Stimulated activated CD4-positive, alpha-beta T cell treated with anti-CD3 and anti-CD28 coated beads, Interleukin-4, amount 100 ng/mL, for 4 hours (primary cell): Measurements from ENCODE around the gene TMEM69.
A peak's percentile ranks its signal among the peaks of the same experiment; 100 is the strongest.
"Not testable (repeated sequence)": the region's sequence is repeated elsewhere in the genome, so short reads cannot be mapped to it uniquely, and the experiment has no call there.

Experiments
- DNase-seq, 2 experiments: peaks; one replicate each; pipeline ENCODE4 v3.0.0-alpha.2; 2020

Gene TMEM69

GRCh38 chr1:45678489-45678888, 9.5 kb upstream of the TMEM69 start:
- DNase-seq, result no peak

GRCh38 chr1:45679123-45679522, 8.9 kb upstream of the TMEM69 start:
- no peak for DNase-seq

GRCh38 chr1:45682942-45683341, 5.0 kb upstream of the TMEM69 start:
- DNase-seq, result no peak

- no peak for DNase-seq
These were observed 3.6 kb upstream of the TMEM69 start for GRCh38 chr1:45684402-45684801.

GRCh38 chr1:45685308-45686014, 2.5 kb upstream of the TMEM69 start:
- no peak for DNase-seq

DNA sequence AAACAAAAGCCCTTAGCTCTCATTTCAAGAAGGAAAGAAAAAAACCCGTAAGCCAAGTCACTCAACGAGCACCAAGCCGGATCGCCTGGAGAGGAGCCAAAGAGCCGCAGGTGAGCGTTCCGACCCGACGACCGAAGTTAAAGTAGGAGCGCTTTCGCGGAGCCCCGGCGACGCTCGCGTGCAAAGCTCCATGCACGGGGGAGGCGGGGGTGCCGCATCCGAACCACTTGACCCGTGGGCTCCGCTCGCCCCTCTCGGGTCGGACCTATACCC, 2.0 kb upstream of the TMEM69 start:
- peak; percentile 51 to 58 for DNase-seq

- DNase-seq, result peak; percentile 95 to 97
These were observed 1.5 kb upstream of the TMEM69 start, which contains the start of gene GPBP1L1 for GRCh38 chr1:45686288-45687013. Gene GPBP1L1 (minus strand): TSS chr1:45686533. CDS start chr1:45659087, 27,446 bp downstream.

DNA sequence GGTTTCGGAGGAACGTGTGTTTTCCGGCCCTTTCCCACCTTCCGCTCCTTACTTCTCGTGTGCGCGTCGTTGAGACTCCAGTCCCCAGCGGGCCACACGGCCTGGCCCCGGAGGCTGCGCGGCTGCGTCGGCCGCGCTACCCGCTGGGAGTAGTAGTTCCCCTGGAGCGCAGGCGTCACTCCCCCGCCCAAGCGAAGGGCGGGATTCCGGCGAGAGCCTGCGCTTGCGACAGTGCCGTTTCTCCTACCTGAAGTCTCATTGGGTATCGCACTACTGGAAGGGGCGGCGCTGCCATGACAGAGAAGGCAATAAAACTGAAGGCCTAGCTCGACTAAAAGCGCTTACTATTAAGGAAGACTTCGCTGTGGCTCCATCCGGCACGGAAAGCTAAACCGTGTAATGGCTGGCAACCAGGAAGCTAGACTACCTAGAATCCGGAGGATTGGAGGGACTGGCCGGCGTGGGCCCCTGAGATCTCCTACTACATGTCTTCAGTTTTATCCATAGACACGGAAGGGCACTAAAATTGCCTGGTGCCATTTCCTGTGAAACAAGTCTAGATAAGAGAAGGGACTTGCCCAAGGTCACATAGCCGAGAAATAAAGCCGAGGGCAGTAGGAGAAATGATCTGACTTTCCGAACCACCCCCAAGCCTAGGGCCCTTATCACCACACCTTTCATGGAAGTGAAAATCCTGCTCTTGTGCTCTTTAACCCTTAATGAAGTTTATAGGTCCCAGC, 797 bp upstream of the TMEM69 start:
- peak; percentile 92 to 98 for DNase-seq

GRCh38 chr1:45693811-45694210, 5.8 kb downstream of the TMEM69 start:
- not testable (repeated sequence) for DNase-seq

GRCh38 chr1:45694823-45695222, 6.8 kb downstream of the TMEM69 start:
- no peak for DNase-seq

DNA sequence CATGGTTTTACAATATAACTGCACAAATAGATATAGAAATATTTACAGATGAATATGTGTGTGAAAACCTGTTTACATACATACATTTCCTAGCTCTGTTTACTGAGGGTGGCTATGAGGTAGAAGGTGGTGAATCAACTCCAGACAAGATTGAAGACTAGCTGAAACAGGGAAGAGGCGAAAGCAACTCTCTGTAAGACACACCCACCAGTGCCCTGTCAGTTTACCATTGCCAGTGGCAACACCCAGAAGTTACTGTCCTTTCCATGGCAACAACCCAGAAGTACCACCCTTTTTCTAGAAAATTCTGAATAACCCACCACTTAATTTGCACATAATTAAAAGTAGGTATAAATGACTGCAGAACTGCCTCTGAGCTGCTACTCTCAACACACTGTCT, 16.7 kb downstream of the TMEM69 start:
- DNase-seq, result no peak

DNA sequence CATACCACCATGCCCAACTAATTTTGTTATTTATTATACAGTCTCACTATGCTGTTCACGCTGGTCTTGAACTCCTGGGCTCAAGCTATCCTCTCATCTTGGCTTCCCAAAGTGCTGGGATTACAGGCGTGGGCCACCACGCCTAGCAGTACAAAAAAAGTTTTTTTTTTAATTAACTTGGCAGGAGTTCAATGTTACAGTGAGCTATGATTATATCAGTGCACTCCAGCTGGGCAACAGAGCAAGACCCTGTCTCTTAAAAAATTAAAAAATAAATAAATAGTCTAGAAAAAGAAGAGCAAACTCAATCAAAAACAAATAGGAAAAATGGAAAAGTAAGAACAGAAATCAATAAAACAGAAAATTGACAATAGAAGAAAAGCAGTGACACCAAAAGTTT, 25.7 kb downstream of the TMEM69 start:
- DNase-seq, result no peak

DNA sequence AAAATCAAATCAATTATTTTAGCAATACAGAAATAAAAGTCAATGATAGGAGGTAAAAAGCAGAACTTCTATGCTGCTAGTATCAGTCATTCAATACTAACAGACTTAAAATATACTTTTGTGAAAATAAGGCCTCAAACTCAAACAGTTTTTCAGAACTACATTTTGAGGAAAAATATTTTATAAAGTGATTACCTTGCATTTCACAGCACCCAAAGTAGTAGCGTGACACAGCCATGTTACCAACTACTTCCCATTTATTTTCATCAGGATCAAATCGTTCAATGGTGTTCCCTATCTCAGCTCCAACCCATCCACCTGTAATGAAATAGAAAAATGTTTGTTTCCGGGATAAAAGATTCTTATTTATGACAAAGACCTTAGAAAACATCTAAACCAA, 28.7 kb downstream of the TMEM69 start:
- no peak for DNase-seq

DNA sequence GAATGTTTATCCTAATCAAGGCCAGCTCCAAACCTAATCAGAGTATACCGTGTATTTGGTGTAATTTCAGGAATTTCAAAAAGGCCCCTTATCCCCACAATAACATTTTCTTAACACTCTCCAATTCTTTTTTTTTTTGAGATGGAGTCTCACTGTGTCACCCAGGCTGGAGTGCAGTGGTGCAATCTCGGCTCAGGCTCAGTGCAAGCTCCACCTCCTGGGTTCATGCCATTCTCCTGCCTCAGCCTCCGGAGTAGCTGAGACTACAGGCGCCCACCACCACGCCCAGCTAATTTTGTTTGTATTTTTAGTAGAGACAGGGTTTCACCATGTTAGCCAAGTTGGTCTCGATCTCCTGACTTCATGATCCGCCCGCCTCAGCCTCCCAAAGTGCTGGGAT, 29.4 kb downstream of the TMEM69 start:
- DNase-seq, result not testable (repeated sequence)

- no peak for DNase-seq
These were observed 30.3 kb downstream of the TMEM69 start for GRCh38 chr1:45718289-45718688.

- no peak for DNase-seq
These were observed 33.2 kb downstream of the TMEM69 start for GRCh38 chr1:45721207-45721606.

- no peak for DNase-seq
These were observed 34.8 kb downstream of the TMEM69 start for GRCh38 chr1:45722809-45723208.

- DNase-seq, result no peak
These were observed 35.4 kb downstream of the TMEM69 start for GRCh38 chr1:45723248-45723930.

- not testable (repeated sequence) for DNase-seq
These were observed 38.0 kb downstream of the TMEM69 start for GRCh38 chr1:45726007-45726406.

DNA sequence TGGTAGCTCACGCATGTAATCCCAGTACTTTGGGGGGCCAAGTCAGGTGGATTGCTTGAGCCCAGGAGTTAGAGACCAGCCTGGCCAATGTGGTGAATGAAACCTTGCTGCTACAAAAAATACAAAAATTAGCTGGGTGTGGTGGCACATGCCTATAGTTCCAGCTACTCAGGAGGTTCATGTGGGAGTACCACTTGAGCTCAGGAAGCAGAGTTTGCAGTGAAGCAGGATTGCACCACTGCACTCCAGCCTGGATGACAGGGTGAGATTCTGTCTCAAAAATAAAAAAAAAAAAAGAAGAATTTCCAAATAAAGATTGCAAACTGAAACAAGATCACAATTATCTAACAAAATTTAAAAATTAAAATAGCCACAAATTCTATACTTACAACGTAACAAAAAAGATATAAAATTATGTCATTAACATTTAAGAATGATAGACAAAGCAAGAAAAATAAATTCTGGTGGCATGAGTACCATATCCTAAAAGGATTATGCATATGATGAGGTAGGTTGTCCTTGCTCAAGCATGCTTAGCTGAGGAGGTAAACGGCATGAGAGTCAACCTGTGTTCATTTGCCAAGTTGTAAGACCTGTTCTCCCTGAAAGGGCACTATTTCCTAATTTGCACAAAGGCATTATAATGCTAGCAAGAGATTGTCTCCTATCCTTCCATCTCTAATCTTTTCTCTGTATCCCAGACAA, 42.2 kb downstream of the TMEM69 start:
- no peak for DNase-seq

DNA sequence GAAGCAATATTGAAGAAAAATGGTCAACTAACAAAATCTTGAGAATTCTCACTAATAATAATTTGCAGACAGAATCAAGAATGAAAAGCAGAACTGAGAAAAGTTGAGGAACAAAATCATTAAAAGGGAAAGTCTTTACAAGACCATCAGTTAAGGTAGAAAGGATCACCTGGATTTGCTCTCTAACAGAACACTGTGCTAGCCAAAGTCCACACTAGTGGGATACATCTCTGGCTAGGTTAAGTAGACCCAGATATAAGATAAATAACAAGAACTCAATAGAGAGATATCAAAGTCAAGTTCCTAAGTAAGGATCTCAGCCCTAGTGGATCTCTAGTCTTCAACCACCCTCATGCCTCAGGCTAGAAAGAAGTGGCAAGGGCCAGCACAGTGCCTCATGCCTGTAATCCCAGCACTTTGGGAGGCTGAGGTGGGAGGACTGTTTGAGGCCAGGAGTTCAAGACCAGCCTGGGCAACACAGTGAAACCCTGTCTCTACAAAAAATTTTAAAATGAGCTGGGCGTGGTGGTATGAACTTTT, 42.9 kb downstream of the TMEM69 start:
- DNase-seq, result no peak

GRCh38 chr1:45739137-45739536, 51.2 kb downstream of the TMEM69 start:
- no peak for DNase-seq
